HFF-Myc (cell line): ENCODE measurements around the gene IL12RB1.

ENCODE experiments used
- DNase-seq: peaks from one replicate; pipeline ENCODE4 v3.0.0-alpha.2; 2011; ENCODE audit warnings: low read depth; ENCODE audit errors: extremely low read depth
- H3K4me3 ChIP-seq: replicated peaks from 2 replicates; pipeline ENCODE4 v1.5.1; 2011; ENCODE audit warnings: low read depth, mild to moderate bottlenecking, control low read depth, low read length
- CTCF ChIP-seq: IDR thresholded peaks from 2 replicates; pipeline ENCODE4 v1.5.1; 2012; ENCODE audit warnings: mild to moderate bottlenecking, low read depth, low read length, control low read depth; ENCODE audit errors: missing control alignments

Gene IL12RB1

GRCh38 chr19:18060472-18060871 lies 26.3 kb downstream of the IL12RB1 start:
- no peak for TF ChIP-seq CTCF
- H3K4me3 ChIP-seq = no peak overlapping the region
- no peak for DNase-seq

- TF ChIP-seq CTCF = no peak
- DNase-seq = no peak
- H3K4me3 ChIP-seq = no peak overlapping the region
Measured at GRCh38 chr19:18059902-18060301, 26.8 kb downstream of the IL12RB1 start.

- DNase-seq = no peak
- TF ChIP-seq CTCF = no peak
- H3K4me3 ChIP-seq = no peak overlapping the region
Measured at GRCh38 chr19:18059297-18059696, 27.4 kb downstream of the IL12RB1 start.

- DNase-seq = peak; percentile 31
- no peak overlapping the region for H3K4me3 ChIP-seq
- peak; percentile 82 for TF ChIP-seq CTCF
Measured at GRCh38 chr19:18058208-18059009, 28.3 kb downstream of the IL12RB1 start.

- TF ChIP-seq CTCF = no peak
Measured at GRCh38 chr19:18057557-18057956, 29.2 kb downstream of the IL12RB1 start.

GRCh38 chr19:18055967-18056366 lies 30.8 kb downstream of the IL12RB1 start:
- DNase-seq = no peak
- no peak overlapping the region for H3K4me3 ChIP-seq
- no peak for TF ChIP-seq CTCF

More at GRCh38 chr19:18057557-18057956, 29.2 kb downstream of the IL12RB1 start:
- no peak overlapping the region for H3K4me3 ChIP-seq
- no peak for DNase-seq
